Activated B cell treated with CpG ODN at 0.5 μM for 24 hours (primary cell): Measurements from ENCODE around the gene MED15. TPM values are rescaled to one million over a fixed set of nuclear protein-coding genes. Genes with fewer than 3 reads are reported as not detected.
A peak's percentile ranks its signal among the peaks of the same experiment; 100 is the strongest.

Source experiments
- ATAC-seq: fragments of 200-7000 bp; cut with Tn5 transposase; one replicate; pipeline ENCODE4 v1.10.0; 2021; ENCODE audit warnings: low read depth, mild to moderate bottlenecking, moderate library complexity
- CTCF ChIA-PET: fragments of 350-600 bp; sonication (Branson Sonifier 250); formaldehyde crosslinking; loops from one replicate; lab custom pipeline; 2021; ENCODE audit warnings: antibody characterized with exemption; lab: Charles Lee
- POLR2A ChIA-PET: fragments of 350-600 bp; sonication (Branson Sonifier 250); formaldehyde crosslinking; loops from one replicate; lab custom pipeline; 2021; ENCODE audit warnings: antibody characterized with exemption; lab: Charles Lee
- DNase-seq: peaks from one replicate; pipeline ENCODE4 v3.0.0; 2022
- H3K27ac Mint-ChIP-seq: one replicate; pipeline ENCODE4 v1.8.0; 2020; ENCODE audit warnings: mixed read lengths
- H3K27me3 Mint-ChIP-seq: one replicate; pipeline ENCODE4 v1.8.0; 2021; ENCODE audit warnings: mixed read lengths
- H3K36me3 Mint-ChIP-seq: one replicate; pipeline ENCODE4 v1.8.0; 2021; ENCODE audit warnings: low read depth, mixed read lengths
- H3K4me1 Mint-ChIP-seq: one replicate; pipeline ENCODE4 v1.8.0; 2021; ENCODE audit warnings: mixed read lengths
- H3K4me3 Mint-ChIP-seq: one replicate; pipeline ENCODE4 v1.8.0; 2020; ENCODE audit warnings: mild to moderate bottlenecking, mixed read lengths
- H3K9me3 Mint-ChIP-seq: one replicate; pipeline ENCODE4 v1.8.0; 2020; ENCODE audit warnings: mixed read lengths
- CTCF ChIP-seq: fragments of 200-600 bp; IDR thresholded peaks from one replicate; pipeline ENCODE4 v1.8.0; 2022; ENCODE audit warnings: antibody characterized with exemption, mild to moderate bottlenecking
- intact Hi-C: fragments of 100-400 bp; cut with micrococcal nuclease; formaldehyde crosslinking; loops from one replicate; pipeline ENCODE4 v1.15.1; 2024
- total RNA-seq: library from RNA; stranded (reverse); gene quantifications from 2 replicates; pipeline ENCODE4 v1.2.3, GENCODE V29; 2022

MED15 gene
- total RNA-seq, 1 donor from 2014 or later, result 127 TPM

- no peak overlapping the region for H3K4me3 Mint-ChIP-seq
- ChIA-PET POLR2A (no interaction called here), CTCF (interaction anchor here (4.0 kb wide), 1 partner anchor 137 kb away, joined by 20 read pairs; no protein-coding TSS in a partner anchor)
- H3K4me1 Mint-ChIP-seq, result peaks cover 4% of the 10 kb centered on the region
- DNase-seq, result no peak
- TF ChIP-seq CTCF, result no peak
- no peak for ATAC-seq
- H3K36me3 Mint-ChIP-seq, result no peaks in the 10 kb centered on the region
- H3K27ac Mint-ChIP-seq, result no peak overlapping the region
- H3K27me3 Mint-ChIP-seq, result no peaks in the 10 kb centered on the region
- no peaks in the 10 kb centered on the region for H3K9me3 Mint-ChIP-seq
- intact Hi-C loops, result no loop called here
These were observed 97.4 kb downstream of the MED15 start for GRCh38 chr22:20604776-20605221.

GRCh38 chr22:20605328-20605727 lies 97.9 kb downstream of the MED15 start:
- DNase-seq, result no peak
- H3K36me3 Mint-ChIP-seq, result no peaks in the 10 kb centered on the region
- ChIA-PET POLR2A (interaction anchor here (0.5 kb wide), 1 partner anchor 95 kb away, joined by 3 read pairs; no protein-coding TSS in a partner anchor), CTCF (interaction anchor here (4.0 kb wide), 1 partner anchor 137 kb away, joined by 20 read pairs; no protein-coding TSS in a partner anchor)
- H3K4me1 Mint-ChIP-seq, result peaks cover 4% of the 10 kb centered on the region
- intact Hi-C loops, result no loop called here
- H3K9me3 Mint-ChIP-seq, result no peaks in the 10 kb centered on the region
- H3K27me3 Mint-ChIP-seq, result no peaks in the 10 kb centered on the region
- TF ChIP-seq CTCF, result no peak
- H3K27ac Mint-ChIP-seq, result no peak overlapping the region
- no peak for ATAC-seq
- no peak overlapping the region for H3K4me3 Mint-ChIP-seq

GRCh38 chr22:20606041-20606783 lies 98.8 kb downstream of the MED15 start:
- no peak for TF ChIP-seq CTCF
- POLR2A ChIA-PET, result interaction anchor here (0.5 kb wide), 1 partner anchor 94 kb away, joined by 3 read pairs; no protein-coding TSS in a partner anchor
- CTCF ChIA-PET, result interaction anchor here (4.0 kb wide), 1 partner anchor 136 kb away, joined by 20 read pairs; no protein-coding TSS in a partner anchor

GRCh38 chr22:20606784-20607128 lies 99.3 kb downstream of the MED15 start:
- CTCF ChIA-PET, result interaction anchor here (4.0 kb wide), 1 partner anchor 135 kb away, joined by 20 read pairs; no protein-coding TSS in a partner anchor
- Mint-ChIP-seq H3K9me3 (no peaks in the 10 kb centered on the region), H3K36me3 (no peaks in the 10 kb centered on the region), H3K4me3 (no peak overlapping the region), H3K27me3 (peaks cover 2% of the 10 kb centered on the region), H3K4me1 (peaks cover 4% of the 10 kb centered on the region), H3K27ac (no peak overlapping the region)
- POLR2A ChIA-PET, result no interaction called here
- DNase-seq (no peak), ATAC-seq (no peak)
- TF ChIP-seq CTCF, result no peak
- intact Hi-C loops, result loop anchor here (1.0 kb wide), 2 partner anchors 136 to 178 kb away; no protein-coding TSS in a partner anchor

More at GRCh38 chr22:20606041-20606783, 98.8 kb downstream of the MED15 start:
- Mint-ChIP-seq H3K36me3 (no peaks in the 10 kb centered on the region), H3K4me3 (no peak overlapping the region), H3K4me1 (peaks cover 4% of the 10 kb centered on the region), H3K27ac (no peak overlapping the region), H3K9me3 (no peaks in the 10 kb centered on the region), H3K27me3 (no peaks in the 10 kb centered on the region)
- peak; percentile 41 for DNase-seq
- intact Hi-C loops, result loop anchor here (1.0 kb wide), 2 partner anchors 136 to 178 kb away; no protein-coding TSS in a partner anchor
- ATAC-seq, result peak; percentile 92
